ENCODE results near the gene C22orf39. TPM values are rescaled to one million over a fixed set of nuclear protein-coding genes. Genes with fewer than 3 reads are reported as not detected.
A peak's percentile ranks its signal among the peaks of the same experiment; 100 is the strongest.

Gene C22orf39
- total RNA-seq, 1 donor from 2014 or later, result 33.4 TPM

GRCh38 chr22:19429950-19430889 lies 17.3 kb downstream of the C22orf39 start:
- H3K27ac Mint-ChIP-seq, result peak overlapping the region; percentile 86
- no peak for DNase-seq (ENCODE audit: low spot score in 2 of 2, unreplicated experiment in 2 of 2)
- H3K27me3 Mint-ChIP-seq (ENCODE audit: low read depth), result no peaks in the 10 kb centered on the region
- H3K4me3 Mint-ChIP-seq, result peak overlapping the region; percentile 83
- TF ChIP-seq, protein P1, sequence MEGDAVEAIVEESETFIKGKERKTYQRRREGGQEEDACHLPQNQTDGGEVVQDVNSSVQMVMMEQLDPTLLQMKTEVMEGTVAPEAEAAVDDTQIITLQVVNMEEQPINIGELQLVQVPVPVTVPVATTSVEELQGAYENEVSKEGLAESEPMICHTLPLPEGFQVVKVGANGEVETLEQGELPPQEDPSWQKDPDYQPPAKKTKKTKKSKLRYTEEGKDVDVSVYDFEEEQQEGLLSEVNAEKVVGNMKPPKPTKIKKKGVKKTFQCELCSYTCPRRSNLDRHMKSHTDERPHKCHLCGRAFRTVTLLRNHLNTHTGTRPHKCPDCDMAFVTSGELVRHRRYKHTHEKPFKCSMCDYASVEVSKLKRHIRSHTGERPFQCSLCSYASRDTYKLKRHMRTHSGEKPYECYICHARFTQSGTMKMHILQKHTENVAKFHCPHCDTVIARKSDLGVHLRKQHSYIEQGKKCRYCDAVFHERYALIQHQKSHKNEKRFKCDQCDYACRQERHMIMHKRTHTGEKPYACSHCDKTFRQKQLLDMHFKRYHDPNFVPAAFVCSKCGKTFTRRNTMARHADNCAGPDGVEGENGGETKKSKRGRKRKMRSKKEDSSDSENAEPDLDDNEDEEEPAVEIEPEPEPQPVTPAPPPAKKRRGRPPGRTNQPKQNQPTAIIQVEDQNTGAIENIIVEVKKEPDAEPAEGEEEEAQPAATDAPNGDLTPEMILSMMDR (IDR thresholded peaks at IDR 0.05; ENCODE audit: unreplicated experiment), result no peak
- H3K9me3 Mint-ChIP-seq, result no peaks in the 10 kb centered on the region
- peaks cover 22% of the 10 kb centered on the region for H3K4me1 Mint-ChIP-seq
- H3K36me3 Mint-ChIP-seq, result peaks cover 6% of the 10 kb centered on the region

DNA sequence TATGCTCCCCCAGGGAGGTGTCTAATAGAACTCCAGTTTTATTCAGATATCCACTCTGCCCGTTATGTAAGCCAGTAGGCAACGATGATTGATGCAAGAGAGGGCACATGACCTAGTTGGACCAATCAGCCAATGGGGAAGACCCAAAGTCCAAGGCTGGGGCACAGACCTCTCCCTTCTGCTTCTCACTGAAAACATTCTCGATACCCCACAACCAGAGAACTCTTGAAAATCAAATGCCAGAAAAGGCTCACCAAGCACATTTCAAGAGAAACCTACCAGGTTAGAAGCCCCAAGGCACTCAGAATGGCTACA lies 23.4 kb downstream of the C22orf39 start:
- no peaks in the 10 kb centered on the region for H3K9me3 Mint-ChIP-seq
- DNase-seq (ENCODE audit: low spot score in 2 of 2, unreplicated experiment in 2 of 2), result no peak
- H3K27me3 Mint-ChIP-seq (ENCODE audit: low read depth), result no peaks in the 10 kb centered on the region
- H3K4me1 Mint-ChIP-seq, result peaks cover 2% of the 10 kb centered on the region
- TF ChIP-seq, protein P1 (IDR thresholded peaks at IDR 0.05; ENCODE audit: unreplicated experiment), result no peak
- H3K36me3 Mint-ChIP-seq, result peaks cover 1% of the 10 kb centered on the region
- H3K27ac Mint-ChIP-seq, result no peak overlapping the region
- no peak overlapping the region for H3K4me3 Mint-ChIP-seq

DNA sequence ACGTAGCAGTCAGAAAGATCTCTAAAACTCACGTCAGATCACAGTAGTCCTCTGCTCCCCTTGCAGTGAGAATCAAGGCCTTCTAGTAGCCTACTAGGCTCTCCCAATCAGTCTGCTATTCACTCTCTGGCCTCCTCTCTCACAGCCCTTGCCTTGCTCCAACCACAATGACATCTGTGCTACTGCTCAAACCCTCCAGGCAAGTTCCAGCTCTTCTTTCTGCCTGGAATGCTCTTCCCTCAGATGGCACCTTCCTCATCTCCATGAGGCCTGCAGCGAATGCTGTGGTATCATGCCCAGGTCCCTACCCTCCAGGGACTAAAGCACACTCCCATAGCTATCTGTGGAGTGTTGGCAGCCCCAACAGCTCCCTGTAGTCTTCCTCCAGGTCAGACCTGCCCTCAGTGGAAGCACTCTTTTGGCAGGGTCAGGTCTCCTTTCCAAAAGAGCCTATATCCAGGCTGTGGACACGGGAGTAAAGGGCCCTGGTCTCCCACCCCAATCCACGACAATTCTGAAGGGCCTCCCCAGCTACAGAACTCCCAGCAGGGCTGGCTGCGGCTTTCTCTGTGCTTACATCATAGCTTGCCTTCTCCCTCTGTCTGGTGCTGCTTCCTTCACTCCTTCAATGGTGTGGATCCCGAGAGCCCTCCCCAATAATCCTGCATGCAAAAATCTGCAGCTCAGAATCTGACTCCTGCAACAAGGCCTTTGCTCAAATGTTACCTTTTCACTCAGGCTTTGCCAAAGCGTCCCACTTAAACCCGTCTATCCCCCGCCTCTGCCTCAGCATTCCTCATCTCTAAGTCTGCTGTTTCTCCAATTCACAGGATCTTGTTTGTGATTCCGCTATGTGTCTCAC lies 24.8 kb downstream of the C22orf39 start:
- no peak for DNase-seq (ENCODE audit: low spot score in 2 of 2, unreplicated experiment in 2 of 2)
- no peaks in the 10 kb centered on the region for H3K27me3 Mint-ChIP-seq (ENCODE audit: low read depth)
- H3K9me3 Mint-ChIP-seq, result no peaks in the 10 kb centered on the region
- TF ChIP-seq, protein P1 (IDR thresholded peaks at IDR 0.05; ENCODE audit: unreplicated experiment), result no peak
- H3K4me1 Mint-ChIP-seq, result peaks cover 2% of the 10 kb centered on the region
- H3K27ac Mint-ChIP-seq, result peak overlapping the region; percentile 37
- no peaks in the 10 kb centered on the region for H3K36me3 Mint-ChIP-seq
- H3K4me3 Mint-ChIP-seq, result no peak overlapping the region

- no peak overlapping the region for H3K4me3 Mint-ChIP-seq
Observed at GRCh38 chr22:19420321-19420720, 27.2 kb downstream of the C22orf39 start.

GRCh38 chr22:19419464-19420178 lies 27.9 kb downstream of the C22orf39 start:
- Mint-ChIP-seq H3K36me3 (peaks cover 11% of the 10 kb centered on the region), H3K4me3 (no peak overlapping the region), H3K27ac (no peak overlapping the region), H3K27me3 (ENCODE audit: low read depth) (no peaks in the 10 kb centered on the region), H3K4me1 (peaks cover 2% of the 10 kb centered on the region), H3K9me3 (peaks cover 5% of the 10 kb centered on the region)
- no peak for DNase-seq (ENCODE audit: low spot score in 2 of 2, unreplicated experiment in 2 of 2)
- TF ChIP-seq, protein P1 (IDR thresholded peaks at IDR 0.05; ENCODE audit: unreplicated experiment), result no peak

More at GRCh38 chr22:19420321-19420720, 27.2 kb downstream of the C22orf39 start:
- Mint-ChIP-seq H3K9me3 (peaks cover 5% of the 10 kb centered on the region), H3K4me1 (peaks cover 2% of the 10 kb centered on the region), H3K27me3 (ENCODE audit: low read depth) (no peaks in the 10 kb centered on the region), H3K36me3 (peaks cover 11% of the 10 kb centered on the region), H3K27ac (no peak overlapping the region)
- TF ChIP-seq, protein P1 (IDR thresholded peaks at IDR 0.05; ENCODE audit: unreplicated experiment), result no peak
- DNase-seq (ENCODE audit: low spot score in 2 of 2, unreplicated experiment in 2 of 2), result no peak

All from mesothelial cell of epicardium (in vitro differentiated cells).